B cell (primary cell): ENCODE results near the gene ACOT11.

ENCODE experiments used
- EZH2 ChIP-seq: IDR thresholded peaks from 2 replicates; pipeline ENCODE4 v1.6.1; 2012; ENCODE audit warnings: borderline replicate concordance, low read depth, mild to moderate bottlenecking, moderate library complexity, low read length; ENCODE audit not compliant: insufficient read depth, poor library complexity, severe bottlenecking
- TF ChIP-seq, protein P1 (sequence below): fragments of 200-600 bp; IDR thresholded peaks from one replicate; pipeline ENCODE4 v1.8.0; 2022; ENCODE audit warnings: antibody characterized with exemption, mild to moderate bottlenecking

DNA sequence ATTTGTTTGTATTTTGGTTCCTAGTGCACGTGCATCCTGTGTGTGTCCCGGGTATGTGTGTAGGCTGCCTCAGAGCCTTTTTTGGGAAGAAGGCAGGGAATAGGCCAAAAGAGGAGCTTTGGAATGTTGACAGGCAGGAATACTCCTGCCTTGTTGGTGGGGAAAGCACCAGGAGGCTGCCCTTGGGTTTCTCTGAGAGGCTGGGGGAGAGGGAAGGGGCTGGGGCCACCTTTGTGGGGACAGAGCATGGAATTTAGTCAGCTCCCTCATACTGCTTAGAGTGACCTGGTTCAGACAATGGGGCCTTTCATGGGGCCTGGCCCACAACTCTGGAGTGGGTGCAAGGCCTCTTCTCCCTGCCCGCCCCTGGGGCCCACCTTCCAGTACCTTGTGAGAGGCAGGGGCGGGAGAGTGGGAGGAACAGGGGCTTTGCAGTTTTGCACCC lies 31.3 kb downstream of the ACOT11 start:
- TF ChIP-seq, protein P1, sequence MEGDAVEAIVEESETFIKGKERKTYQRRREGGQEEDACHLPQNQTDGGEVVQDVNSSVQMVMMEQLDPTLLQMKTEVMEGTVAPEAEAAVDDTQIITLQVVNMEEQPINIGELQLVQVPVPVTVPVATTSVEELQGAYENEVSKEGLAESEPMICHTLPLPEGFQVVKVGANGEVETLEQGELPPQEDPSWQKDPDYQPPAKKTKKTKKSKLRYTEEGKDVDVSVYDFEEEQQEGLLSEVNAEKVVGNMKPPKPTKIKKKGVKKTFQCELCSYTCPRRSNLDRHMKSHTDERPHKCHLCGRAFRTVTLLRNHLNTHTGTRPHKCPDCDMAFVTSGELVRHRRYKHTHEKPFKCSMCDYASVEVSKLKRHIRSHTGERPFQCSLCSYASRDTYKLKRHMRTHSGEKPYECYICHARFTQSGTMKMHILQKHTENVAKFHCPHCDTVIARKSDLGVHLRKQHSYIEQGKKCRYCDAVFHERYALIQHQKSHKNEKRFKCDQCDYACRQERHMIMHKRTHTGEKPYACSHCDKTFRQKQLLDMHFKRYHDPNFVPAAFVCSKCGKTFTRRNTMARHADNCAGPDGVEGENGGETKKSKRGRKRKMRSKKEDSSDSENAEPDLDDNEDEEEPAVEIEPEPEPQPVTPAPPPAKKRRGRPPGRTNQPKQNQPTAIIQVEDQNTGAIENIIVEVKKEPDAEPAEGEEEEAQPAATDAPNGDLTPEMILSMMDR, result no peak
- no peak for TF ChIP-seq EZH2
